Measurements from ENCODE around the gene RAPH1.

DNA sequence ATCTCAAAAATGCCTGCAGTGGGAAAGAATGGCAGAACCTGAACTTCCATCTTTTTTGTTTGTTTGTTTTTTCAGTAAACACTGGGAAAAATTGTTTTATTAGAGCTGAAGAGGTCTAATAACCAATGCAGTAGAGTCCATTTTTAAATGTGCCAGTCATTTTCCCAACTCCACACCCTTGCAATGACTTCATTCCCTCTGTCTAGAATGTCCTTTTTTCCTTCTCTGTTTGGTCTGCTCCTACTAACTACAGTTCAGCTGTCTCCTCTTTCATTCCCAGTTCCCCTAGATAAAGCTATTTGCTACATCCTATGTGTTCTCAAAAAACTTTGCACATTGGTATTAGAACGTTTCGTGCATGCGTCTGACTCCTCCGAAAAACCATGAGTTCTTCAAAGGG is 9.3 kb upstream of the RAPH1 start:
- TF ChIP-seq EP300 (IDR thresholded peaks at IDR 0.05): no peak
- TF ChIP-seq, protein P1, sequence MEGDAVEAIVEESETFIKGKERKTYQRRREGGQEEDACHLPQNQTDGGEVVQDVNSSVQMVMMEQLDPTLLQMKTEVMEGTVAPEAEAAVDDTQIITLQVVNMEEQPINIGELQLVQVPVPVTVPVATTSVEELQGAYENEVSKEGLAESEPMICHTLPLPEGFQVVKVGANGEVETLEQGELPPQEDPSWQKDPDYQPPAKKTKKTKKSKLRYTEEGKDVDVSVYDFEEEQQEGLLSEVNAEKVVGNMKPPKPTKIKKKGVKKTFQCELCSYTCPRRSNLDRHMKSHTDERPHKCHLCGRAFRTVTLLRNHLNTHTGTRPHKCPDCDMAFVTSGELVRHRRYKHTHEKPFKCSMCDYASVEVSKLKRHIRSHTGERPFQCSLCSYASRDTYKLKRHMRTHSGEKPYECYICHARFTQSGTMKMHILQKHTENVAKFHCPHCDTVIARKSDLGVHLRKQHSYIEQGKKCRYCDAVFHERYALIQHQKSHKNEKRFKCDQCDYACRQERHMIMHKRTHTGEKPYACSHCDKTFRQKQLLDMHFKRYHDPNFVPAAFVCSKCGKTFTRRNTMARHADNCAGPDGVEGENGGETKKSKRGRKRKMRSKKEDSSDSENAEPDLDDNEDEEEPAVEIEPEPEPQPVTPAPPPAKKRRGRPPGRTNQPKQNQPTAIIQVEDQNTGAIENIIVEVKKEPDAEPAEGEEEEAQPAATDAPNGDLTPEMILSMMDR (IDR thresholded peaks at IDR 0.05): no peak

All from gastroesophageal sphincter (tissue), 3 donors.